Right lobe of liver (tissue), 6 donors: Measurements from ENCODE around the gene TSPAN4. TPM values are rescaled to one million over a fixed set of nuclear protein-coding genes. Genes with fewer than 3 reads are reported as not detected.

Experiments used
- ATAC-seq, 4 donors: fragments of 200-7000 bp; cut with Tn5 transposase; one replicate each; pipeline ENCODE4 v1.9.1; 2020; ENCODE audit warnings: mild to moderate bottlenecking in 4 of 4, moderate library complexity in 4 of 4
- DNase-seq, 3 donors: peaks; one replicate each; pipeline ENCODE4 v3.0.0-alpha.2; 2020
- H3K27ac ChIP-seq, 3 donors: fragments of 200-600 bp; one replicate each; pipeline ENCODE4 v1.8.0; 2022
- H3K27me3 ChIP-seq, 2 donors: fragments of 200-600 bp; one replicate each; pipeline ENCODE4 v1.8.0; 2022
- H3K36me3 ChIP-seq, 4 donors: fragments of 200-600 bp; sonication (generic) in 1 of 4; one replicate each; pipeline versions ENCODE4 v1.5.1 to v1.8.0; 2017 to 2022; ENCODE audit warnings: control low read depth in 1 of 4
- H3K4me1 ChIP-seq, 4 donors: fragments of 200-600 bp; sonication (generic) in 1 of 4; one replicate each; pipeline versions ENCODE4 v1.5.1 to v1.8.0; 2017 to 2022; ENCODE audit warnings: control low read depth in 1 of 4
- H3K4me3 ChIP-seq, 3 donors: fragments of 200-600 bp; one replicate each; pipeline ENCODE4 v1.8.0; 2022
- H3K9me3 ChIP-seq, 4 donors: fragments of 200-600 bp; sonication (generic) in 1 of 4; one replicate each; pipeline versions ENCODE4 v1.5.1 to v1.8.0; 2017 to 2022; ENCODE audit warnings: control low read depth in 1 of 4
- POLR2A ChIP-seq: fragments of 450-650 bp; IDR thresholded peaks from one replicate; pipeline ENCODE4 v1.6.1; 2017; ENCODE audit warnings: antibody characterized with exemption, mild to moderate bottlenecking
- WGBS: methylation state at CpG from one replicate; pipeline ENCODE4 v1.1.6; 2018; ENCODE audit warnings: low coverage, low lambda C conversion rate; ENCODE audit not compliant: insufficient coverage; ENCODE audit errors: missing lambda C conversion rate; 5-methylcytosine and 5-hydroxymethylcytosine counted together
- intact Hi-C, 2 donors: fragments of 100-400 bp; cut with DNase I; formaldehyde crosslinking; loops; one replicate each; pipeline versions ENCODE4 v1.11.2 to v1.14.1; 2022
- total RNA-seq, 6 experiments: library from RNA; depleted of rRNA in 2 of 6; stranded (reverse); fragments of >200 nt in 2 of 6; fragmentation: NEBNext Ultra II Directional in 3 of 6; extraction: Animal tissue kit (Norgen Biotek cat#: 25700) in 3 of 6; gene quantifications; one replicate each; pipeline versions ENCODE4 v1.1.0 to v1.2.4, GENCODE V29; 2016 to 2023
- TF ChIP-seq, protein P1 (sequence below), 4 donors: fragments of 200-600 bp in 3 of 4; fragments of 450-650 bp in 1 of 4; IDR thresholded peaks; one replicate each; pipeline versions ENCODE4 v1.5.1 to v1.8.0; 2016 to 2022; ENCODE audit warnings: antibody characterized with exemption in 4 of 4, mild to moderate bottlenecking in 2 of 4
- donor health status: DM: no; HTN: yes; CAD: no.
- donor health status: DM: no; HTN: no; CAD: no.
- donor health status: DM: no; HTN: no; CAD: no.
- donor health status: DM: no; HTN: yes; CAD: no.
- donor health status: DM: no; HTN: yes; CAD: no.

The TSPAN4 gene
- total RNA-seq, 6 experiments from 2014 or later, result 14.9 to 80.6 (median 30.5) TPM

DNA sequence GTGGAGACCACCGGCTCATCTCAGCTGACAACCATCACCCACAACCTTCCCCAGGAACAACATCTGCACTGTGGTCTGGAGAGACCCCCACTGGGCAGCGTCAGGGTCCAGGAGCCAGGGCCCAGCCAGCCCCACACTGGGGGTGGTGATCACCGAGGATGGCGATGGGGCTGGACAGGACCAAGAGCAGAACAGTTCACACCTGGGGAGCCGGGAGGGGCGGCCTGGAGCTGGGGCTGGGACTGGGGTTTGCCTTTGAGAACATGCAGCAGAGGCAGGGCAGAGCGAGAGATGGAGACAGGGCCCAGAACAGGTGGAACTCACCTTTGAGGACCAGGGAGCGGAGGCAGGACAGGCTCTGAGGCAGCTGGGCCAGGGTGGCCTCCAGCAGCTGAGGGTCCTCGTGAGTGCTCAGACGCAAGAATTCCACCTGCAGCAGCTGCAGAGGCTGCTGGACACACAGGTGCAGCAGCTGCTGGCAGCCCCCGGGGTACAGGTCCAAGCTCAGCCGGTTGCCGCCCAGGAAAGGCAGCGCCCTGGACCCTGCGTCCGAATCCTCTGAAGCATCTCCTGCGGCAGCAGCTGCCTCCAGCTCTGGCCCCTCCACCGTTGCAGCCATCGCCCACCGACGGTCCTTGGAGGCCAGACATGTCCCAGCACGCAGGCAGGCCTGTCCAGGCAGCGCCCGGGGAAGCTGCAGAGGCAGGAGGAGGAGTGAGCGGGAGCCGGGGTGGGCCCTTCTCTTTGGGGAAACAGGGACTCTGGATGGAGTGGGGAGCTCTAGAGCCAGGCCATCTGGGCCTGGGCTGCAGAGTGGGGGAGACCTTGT is 38.7 kb upstream of the TSPAN4 start:
- peak overlapping the region in 2 of 3 donors; percentile 54 to 65 for H3K4me3 ChIP-seq
- ATAC-seq (no peak), DNase-seq (peak in 1 of 3 donors; percentile 58)
- TF ChIP-seq POLR2A, result no peak
- TF ChIP-seq, protein P1, sequence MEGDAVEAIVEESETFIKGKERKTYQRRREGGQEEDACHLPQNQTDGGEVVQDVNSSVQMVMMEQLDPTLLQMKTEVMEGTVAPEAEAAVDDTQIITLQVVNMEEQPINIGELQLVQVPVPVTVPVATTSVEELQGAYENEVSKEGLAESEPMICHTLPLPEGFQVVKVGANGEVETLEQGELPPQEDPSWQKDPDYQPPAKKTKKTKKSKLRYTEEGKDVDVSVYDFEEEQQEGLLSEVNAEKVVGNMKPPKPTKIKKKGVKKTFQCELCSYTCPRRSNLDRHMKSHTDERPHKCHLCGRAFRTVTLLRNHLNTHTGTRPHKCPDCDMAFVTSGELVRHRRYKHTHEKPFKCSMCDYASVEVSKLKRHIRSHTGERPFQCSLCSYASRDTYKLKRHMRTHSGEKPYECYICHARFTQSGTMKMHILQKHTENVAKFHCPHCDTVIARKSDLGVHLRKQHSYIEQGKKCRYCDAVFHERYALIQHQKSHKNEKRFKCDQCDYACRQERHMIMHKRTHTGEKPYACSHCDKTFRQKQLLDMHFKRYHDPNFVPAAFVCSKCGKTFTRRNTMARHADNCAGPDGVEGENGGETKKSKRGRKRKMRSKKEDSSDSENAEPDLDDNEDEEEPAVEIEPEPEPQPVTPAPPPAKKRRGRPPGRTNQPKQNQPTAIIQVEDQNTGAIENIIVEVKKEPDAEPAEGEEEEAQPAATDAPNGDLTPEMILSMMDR (IDR thresholded peaks at IDR 0.05), result no peak
- H3K27me3 ChIP-seq, result no peaks in the 10 kb centered on the region
- intact Hi-C loops, result no loop called here
- no peaks in the 10 kb centered on the region for H3K36me3 ChIP-seq
- H3K27ac ChIP-seq, result no peak overlapping the region
- H3K9me3 ChIP-seq, result no peaks in the 10 kb centered on the region
- 56% methylated on average over 9 of the region's 26 CpGs for WGBS
- H3K4me1 ChIP-seq, result peaks cover 0 to 20% (median 9%) of the 10 kb centered on the region in 4 donors

- no peak for TF ChIP-seq POLR2A
- TF ChIP-seq, protein P1 (IDR thresholded peaks at IDR 0.05), result no peak
- Histone ChIP-seq H3K9me3 (no peaks in the 10 kb centered on the region), H3K4me1 (peaks cover 0 to 20% (median 9%) of the 10 kb centered on the region in 4 donors), H3K27ac (peak overlapping the region in 1 of 3 donors; percentile 78), H3K4me3 (peak overlapping the region; percentile 50 to 65 (median 54)), H3K27me3 (no peaks in the 10 kb centered on the region), H3K36me3 (no peaks in the 10 kb centered on the region)
- intact Hi-C loops, result no loop called here
- ATAC-seq, result no peak
- 20% methylated on average over 6 of the region's 18 CpGs for WGBS
- peak in 1 of 3 donors; percentile 66 for DNase-seq
These were observed 38.1 kb upstream of the TSPAN4 start for GRCh38 chr11:804599-804964.

DNA sequence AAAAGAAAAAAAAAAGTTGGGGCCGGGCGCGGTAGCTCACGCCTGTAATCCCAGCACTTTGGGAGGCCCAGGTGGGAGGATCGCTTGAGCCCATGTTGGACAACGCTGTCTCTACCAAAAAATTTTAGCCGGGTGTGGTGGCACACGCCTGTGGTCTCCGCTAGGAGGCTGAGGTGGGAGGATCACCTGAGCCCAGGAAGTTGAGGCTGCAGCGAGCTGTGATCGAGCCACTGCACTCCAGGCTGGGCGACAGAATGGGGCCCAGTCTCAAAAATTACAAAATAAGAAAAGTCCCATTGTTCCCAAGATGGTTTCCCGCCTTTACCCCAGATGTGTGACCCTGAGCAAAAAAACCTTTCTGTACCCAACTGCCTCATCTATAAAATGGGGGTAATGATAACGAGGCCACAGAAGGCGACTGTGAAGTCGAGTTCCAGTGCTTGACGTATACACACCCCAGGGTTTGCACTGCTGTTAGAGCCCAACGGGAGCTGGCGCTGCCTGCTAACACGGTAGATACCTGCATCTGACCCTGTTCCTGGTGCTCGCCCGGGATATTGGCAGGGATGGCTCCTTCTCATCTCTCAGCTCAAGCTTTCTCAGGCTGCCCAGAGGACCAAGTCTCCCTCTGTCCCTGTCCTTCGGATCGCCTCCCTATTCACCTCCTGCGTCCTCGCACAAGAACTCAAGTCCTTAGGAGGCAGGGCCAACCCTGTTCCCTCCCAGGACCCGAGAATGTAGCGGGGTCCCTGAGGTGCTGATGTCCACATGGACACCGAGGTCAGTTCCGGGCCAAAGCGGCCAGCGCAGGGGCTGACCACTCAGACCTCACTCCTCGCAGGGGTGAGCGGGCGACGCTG is 34.0 kb upstream of the TSPAN4 start:
- DNase-seq (no peak), ATAC-seq (no peak)
- TF ChIP-seq, protein P1 (IDR thresholded peaks at IDR 0.05), result no peak
- no peak for TF ChIP-seq POLR2A
- H3K9me3 ChIP-seq, result no peaks in the 10 kb centered on the region
- peak overlapping the region; percentile 91 to 95 (median 94) for H3K27ac ChIP-seq
- intact Hi-C loops, result no loop called here
- peak overlapping the region; percentile 84 to 100 (median 99) for H3K4me3 ChIP-seq
- peaks cover 0 to 27% (median 0%) of the 10 kb centered on the region in 4 donors for H3K36me3 ChIP-seq
- no peaks in the 10 kb centered on the region for H3K27me3 ChIP-seq
- 16% methylated on average over 18 of the region's 36 CpGs for WGBS
- H3K4me1 ChIP-seq, result peaks cover 0 to 34% (median 13%) of the 10 kb centered on the region in 4 donors

DNA sequence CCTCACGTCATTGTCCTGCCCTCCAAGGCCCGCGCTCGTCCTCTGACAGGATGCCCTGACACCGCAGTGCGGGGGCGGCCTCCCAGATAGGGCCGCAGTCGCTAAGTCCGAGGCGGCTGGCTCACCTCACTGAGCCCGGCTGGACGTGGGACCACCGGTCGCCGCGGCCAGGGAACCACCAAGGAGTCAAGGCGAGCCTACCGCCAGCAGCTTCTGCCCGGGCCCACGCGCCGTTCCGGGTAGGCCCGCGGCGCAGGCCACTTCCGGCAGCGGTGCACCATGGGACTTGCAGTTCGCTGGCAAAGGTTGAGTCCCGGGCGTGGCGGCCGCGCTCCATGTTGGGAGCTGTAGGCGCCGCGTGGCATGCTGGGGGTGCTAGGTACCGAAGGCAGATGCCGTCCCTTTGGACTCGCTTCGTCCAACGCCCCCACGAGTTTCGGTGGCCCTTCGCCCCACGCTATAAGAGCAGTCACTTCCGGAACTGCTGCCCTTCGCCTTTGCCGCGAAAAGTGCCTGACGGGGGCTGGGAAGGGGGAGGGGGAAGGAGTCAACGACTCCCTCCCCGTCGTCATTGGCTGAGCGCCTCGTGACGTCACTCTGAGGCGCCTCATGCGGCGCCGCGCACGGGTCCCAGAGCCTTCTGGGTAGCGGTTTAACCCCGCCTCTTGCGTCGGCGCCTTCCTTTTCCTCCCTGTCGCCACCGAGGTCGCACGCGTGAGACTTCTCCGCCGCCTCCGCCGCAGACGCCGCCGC is 33.2 kb upstream of the TSPAN4 start, which contains the start of gene RPLP2:
Gene RPLP2 (plus strand): TSS at position 681 of the 753 bp plus-strand sequence. CDS start 268 bp downstream, outside the sequence.
- intact Hi-C loops, result no loop called here
- 0% methylated on average over 9 of the region's 81 CpGs for WGBS
- DNase-seq, result peak; percentile 98 to 99 (median 99)
- peak; percentile 86 to 91 (median 90) for ATAC-seq
- Histone ChIP-seq H3K9me3 (no peaks in the 10 kb centered on the region), H3K27ac (peak within 1 kb of the TSS; percentile 91 to 95 (median 94)), H3K4me3 (peak within 1 kb of the TSS; percentile 84 to 100 (median 99)), H3K4me1 (peaks cover 0 to 28% (median 11%) of the 10 kb centered on the region in 4 donors), H3K27me3 (no peaks in the 10 kb centered on the region), H3K36me3 (peaks cover 0 to 29% (median 0%) of the 10 kb centered on the region in 4 donors)
- TF ChIP-seq, protein P1 (IDR thresholded peaks at IDR 0.05), result no peak
- peak; percentile 80 for TF ChIP-seq POLR2A
